GM19239 (cell line): ENCODE results near the gene PTPN5.

ENCODE experiments used
- DNase-seq: peaks from one replicate; pipeline ENCODE4 v3.0.0; 2011; ENCODE audit warnings: low spot score; ENCODE audit not compliant: insufficient read length
- FAIRE-seq: peaks from 2 replicates; lab custom pipeline; 2011; peaks lifted over from hg19 to GRCh38; lab: Jason Lieb, UNC

Gene PTPN5

DNA sequence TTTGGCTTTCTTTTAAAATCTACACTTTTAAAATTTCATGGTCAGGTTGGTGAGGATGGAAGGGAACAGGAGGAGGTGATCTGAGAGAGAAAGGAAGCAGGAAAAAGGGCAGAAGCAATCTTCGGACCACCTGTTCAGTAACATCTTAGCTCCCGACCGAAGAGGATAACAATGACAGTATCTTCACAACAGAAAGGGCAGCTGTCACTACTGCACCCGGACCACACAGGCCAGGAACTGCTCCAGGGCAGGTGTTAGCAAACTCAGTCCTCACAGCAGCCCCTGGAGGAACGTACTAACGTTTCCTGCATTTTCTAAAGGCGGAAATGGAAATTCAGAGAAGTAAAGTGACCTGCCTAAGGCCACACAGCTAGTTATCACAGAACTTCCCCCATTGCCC is 16.8 kb downstream of the PTPN5 start:
- FAIRE-seq (no peak), DNase-seq (no peak)

DNA sequence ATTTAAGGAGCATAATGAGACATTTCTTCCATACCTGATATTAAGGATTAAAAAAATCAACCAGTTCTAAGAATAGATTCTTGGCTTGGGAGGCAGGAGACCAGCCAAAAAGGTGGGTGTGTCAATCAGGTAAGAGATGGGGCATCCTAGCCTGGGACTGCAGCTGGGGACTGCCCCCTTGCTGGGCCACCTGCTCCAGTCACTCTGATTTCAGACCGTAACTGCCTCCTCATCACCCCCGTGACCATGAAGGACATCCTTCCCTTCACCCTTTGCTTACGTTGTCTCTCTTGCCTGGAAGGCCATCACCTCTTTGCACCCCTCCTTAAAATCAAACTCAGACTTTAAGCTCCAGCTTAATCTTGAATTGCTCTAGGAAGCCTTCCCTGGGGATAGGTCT is 17.9 kb downstream of the PTPN5 start:
- no peak for FAIRE-seq
- no peak for DNase-seq

DNA sequence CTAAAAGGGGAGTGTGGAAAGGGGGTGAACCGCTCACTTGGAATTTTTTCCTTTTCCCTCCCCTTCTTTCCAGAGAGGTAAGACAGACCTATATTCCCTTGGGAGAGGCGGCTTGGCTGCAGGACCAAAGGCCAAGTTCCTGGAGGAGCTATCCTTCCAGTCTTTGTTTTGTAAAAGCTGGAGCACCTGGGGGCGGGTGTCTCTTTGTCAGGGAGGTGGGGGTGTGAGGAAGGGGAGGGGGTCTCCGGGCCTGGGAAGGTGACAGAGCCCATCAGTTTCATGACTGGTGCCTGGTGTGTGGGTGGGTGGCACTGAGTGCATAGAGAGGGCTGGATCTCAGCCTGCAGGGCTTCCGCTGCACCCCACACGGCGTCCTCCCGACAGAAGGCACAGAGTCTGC is 18.5 kb downstream of the PTPN5 start:
- FAIRE-seq (no peak), DNase-seq (no peak)

DNA sequence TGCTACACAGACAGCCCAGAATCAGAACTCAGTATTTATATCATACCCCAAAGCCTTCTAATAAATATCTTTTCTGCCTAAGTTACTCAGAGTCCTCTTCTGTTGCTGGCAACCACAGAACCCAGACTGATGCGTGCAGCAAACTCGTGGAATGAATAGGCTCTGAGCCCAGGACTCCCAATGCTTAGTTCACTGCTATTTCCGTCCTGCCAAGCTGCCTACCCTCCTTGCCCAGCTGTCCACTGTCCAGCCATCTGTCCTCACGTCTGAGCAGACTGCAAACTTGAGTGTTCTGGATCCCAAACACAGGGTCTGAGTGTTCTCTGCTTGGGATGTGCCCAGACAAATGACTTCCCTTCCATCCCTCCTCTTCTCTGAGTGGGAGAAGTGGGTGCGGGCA is 19.4 kb downstream of the PTPN5 start:
- DNase-seq (no peak), FAIRE-seq (no peak)

DNA sequence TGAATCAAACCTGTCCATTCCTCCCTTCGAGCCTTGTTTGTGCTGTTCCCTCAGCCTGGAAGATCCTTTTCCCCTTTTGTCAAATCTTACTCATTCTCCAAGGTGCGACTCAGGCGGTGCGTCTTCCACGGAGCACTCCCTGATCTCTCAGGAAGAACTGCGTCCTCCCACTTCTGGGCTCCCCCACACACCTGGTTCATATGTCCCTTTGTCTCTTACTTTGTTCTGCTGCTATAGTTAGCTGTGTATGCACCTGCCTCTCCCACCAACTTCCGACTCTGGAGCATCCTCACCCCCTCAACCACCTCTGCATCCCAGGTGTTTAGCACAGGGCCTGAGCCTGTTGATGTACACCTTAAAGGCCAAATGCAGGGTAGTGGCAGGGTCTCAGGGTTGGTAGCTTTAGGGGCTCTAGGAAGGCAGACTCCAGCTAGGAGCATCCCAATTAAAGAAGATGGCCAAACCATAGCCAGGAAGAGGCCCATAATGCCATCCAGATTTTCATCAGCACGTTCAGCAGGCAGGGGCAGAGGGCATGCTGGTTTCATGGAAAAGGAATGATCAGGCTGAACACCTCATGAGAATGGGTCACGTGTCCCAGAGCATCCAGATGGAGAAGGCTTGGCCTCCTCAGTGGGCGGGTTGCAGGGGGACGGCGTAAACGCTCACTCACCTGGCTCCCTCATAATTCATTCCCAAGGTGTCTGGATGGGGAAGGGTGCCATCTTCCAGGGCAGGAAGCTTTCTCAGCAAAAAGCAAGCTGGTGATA is 20.1 kb downstream of the PTPN5 start:
- DNase-seq (no peak), FAIRE-seq (no peak)

DNA sequence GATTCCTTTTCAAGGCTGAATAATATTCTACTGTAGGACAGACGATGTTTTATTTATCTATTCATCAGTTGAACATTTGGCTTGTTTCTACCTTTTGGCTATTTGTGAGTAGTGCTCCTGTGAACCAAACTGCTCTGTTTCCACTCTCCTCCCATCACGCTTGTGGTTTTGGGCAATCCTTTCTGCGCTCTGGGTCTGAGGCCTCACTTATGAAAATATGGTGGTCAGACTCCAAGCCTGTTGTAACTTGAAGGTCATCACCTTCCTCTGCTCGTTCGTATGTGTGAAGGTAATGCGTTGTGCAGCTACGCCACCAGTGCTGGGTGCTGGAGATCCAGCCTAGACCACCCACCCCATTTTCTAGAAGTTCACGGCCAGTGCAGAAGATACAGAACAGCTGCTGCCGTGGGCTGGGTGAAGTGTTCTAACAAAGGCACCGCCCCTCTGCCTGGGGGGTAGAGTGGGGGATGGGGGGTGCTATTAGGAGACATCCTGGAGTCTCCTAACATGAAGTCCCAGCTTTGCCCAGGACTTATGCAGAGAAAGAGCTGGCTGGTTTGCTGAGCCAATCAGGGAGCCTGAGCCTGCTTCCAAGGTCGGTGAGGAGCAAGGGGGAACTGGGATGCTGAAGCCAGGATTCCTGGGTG is 21.0 kb downstream of the PTPN5 start:
- no peak for DNase-seq
- FAIRE-seq: peak; percentile 69

DNA sequence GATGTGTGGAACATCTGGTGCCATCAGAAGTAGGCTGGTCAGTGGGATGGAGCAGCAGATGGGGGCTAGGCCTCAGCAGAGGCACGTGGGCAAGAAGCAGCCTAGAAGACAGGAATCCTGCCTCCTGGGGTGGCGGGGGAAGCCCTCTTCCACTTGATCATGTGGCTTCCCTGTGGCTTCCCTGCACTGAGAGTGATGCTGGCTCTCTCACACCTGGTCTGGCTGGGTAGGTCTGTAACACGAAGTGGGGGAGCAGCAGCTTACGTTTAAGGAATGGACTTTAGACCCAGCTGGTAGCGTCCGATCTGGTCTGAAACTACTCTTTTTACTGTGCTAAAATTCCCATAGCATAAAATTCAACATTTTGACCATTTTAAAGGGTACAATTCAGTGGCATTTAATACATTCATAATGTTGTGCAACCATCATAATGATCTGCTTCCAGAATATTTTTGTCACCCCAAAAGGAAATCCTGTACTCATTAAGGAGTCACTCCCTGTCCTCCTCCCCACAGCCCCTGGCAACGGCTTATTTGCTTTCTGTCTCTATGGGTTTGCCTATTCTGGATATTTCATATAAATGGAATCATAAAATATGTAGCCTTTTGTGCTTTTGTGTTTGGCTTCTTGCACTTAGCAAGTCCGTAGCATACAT is 21.7 kb downstream of the PTPN5 start:
- no peak for DNase-seq
- FAIRE-seq: peak; percentile 26

DNA sequence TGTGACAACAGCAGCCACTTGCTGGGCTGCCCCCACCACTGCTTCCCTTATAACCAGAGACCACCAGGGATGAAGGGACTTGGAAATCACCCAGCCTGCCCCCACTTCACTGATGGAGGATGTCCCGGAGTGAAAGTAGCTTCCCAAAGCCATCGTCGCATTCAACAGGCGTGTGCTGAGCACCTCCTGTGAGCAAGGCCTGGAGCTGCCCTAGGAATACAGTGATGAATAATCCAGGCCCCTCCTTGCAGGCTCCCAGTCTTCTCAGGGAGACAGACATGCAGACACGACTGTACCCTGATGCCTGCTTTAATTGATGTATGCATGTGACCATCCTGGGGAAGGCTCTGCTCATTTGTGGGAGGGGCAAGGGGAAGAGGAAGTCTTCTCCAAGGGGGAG is 22.6 kb downstream of the PTPN5 start:
- FAIRE-seq (peak; percentile 23), DNase-seq (no peak)

DNA sequence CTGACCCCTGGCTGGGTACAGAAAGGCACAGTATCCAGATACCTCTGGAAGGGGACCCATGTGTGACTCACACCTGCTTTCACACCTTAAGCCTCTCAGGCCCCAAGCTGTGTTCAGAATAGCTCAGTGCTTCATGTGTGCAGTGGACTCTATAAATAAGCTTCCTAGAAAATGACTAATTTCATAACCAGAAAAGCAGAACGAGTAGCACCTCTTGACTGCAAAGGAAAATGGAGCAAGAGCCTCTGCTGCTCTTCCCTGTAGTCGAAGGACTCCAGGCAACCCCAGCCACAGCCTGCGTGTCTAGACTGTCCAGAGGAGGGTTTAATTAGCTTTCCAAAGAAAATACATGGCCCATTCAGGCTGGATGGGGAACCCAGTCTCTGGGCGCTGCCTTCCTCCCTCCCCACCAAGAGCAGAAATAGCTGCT is 23.1 kb downstream of the PTPN5 start:
- FAIRE-seq: peak; percentile 97
- DNase-seq: peak; percentile 50

DNA sequence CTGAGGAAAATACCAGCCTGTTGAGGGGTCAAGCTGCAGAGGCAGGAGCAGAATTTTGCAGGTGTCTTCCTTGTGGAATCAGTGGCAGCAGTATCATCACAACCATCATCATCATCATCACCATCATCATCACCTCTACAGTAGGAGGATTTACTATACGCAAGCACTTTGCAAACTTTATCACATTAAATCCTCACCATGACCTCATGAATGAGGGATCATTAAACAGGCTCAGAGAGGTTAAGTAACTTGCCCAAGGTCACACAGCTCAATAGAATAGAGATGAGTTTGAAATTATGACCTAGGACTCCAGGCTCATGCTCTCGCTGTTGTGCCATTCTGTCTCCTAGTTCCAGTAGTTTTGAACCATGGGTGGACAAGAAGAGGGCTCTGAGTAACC is 25.6 kb downstream of the PTPN5 start:
- DNase-seq (no peak), FAIRE-seq (no peak)

DNA sequence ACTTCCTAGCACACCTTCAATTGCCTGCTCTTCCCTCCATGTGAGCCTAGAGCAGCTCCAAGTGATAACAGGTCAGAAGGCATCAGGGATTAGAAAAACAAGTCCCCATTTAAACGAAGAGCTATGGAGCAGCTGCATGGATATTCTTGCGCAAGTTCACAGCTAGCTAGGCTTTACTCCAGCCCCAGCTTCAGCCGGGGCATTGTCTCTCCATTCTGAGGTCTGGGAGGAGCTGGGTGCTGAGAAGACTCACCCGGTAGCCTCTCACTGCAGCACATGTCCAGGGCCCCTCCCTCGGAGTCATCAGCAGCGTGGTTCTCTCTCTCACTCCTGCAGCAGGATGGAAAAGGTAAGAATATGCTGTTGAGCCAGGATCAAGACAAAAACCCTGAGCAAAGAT is 26.0 kb downstream of the PTPN5 start:
- no peak for DNase-seq
- no peak for FAIRE-seq

DNA sequence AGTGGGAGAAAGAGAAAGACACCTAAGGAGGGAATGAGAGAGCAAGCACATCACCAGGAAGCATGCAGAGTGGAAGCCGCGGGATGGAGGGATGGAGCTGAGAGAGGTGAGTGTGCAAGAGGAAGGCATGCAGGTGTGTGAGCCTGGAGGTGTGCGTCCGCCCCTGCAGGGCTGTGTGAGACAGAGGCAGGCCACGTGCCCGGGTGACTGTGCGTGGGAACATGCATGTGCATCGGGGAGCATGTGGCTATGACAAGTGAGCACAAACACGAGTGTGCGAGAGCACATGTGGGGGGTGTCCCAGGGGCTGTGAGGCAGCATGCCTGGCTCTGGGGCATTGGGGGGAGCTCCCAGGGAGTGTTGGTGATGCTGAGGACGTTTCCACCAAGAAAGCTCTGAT is 29.9 kb downstream of the PTPN5 start:
- no peak for FAIRE-seq

DNA sequence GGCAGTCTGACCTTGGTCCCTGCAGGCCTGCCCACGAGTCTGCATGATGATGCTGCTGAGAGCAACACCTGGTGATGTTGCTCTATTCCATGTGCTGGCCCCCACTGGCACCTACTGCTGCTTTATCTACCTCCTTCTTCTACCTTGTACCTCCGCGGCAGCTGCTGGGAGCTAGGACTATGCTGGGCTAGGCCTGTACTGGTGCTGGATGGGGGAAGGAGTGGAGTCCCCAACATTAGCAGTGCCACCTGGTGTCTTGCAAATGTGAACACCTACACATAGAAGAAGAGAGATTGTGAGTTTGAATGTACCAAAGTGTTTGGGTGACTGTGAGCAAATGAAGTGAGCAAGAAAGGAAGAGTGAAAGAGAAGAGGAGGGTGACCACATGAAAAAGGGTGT is 30.5 kb downstream of the PTPN5 start:
- no peak for FAIRE-seq
- DNase-seq: no peak

More for the DNA sequence above, 29.9 kb downstream of the PTPN5 start:
- no peak for DNase-seq

DNA sequence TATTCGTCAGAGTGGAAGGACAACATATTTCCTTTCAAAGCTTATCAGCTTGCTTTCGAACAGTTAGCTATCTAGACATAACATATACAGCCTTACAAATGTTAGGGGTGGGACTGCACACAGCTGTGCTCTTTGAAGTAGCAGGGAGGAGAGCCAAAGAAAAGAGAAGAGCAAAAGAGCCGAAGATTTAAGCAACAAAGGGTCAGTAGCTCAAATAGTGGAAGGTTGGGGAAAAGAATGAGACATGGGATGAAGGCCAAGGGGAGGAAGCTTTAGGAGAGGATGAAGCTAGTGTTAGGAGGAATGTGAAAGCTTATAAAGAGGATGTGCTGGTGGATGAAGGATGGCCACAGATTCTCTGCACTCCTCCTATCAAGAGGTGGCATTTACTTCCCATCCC is 33.8 kb downstream of the PTPN5 start:
- no peak for FAIRE-seq
- DNase-seq: no peak

DNA sequence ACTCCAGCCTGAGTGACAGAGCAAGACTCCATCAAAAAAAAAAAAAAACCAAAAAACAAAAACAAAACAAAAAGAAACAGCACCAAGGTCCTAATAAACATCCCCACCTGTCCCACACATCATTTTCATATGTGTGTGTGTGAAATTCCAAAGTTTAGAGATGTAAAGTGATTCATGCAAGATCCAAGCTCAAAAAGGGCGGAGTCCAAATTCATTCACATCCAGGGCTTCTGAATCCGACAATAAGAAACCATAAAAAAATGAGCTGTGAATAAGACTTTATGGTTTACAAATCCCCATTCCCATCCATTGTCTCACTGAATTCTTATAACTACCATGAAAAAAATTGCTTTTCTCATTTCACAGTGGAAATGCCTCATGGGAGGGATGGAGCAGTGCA is 34.7 kb downstream of the PTPN5 start:
- no peak for FAIRE-seq
- no peak for DNase-seq

DNA sequence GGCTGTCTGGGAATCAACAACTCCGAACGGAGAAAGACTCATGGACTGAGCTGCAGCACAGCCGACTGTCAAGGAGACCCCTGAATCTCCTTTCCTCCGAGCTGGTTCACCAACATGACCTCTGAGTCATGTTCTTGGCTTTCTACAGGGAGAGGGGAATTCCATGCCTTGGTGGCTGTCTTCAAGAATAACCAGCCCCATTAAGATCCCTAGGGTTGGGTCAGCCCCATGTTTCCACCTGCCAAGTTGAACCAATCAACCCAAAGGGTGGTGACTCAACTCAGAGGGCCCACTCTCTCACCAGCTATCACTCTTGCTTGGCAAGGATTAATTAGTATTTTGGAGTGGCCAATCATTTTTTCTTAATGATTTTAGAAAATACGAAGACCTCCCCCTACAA is 37.3 kb downstream of the PTPN5 start:
- no peak for FAIRE-seq
- DNase-seq: no peak

DNA sequence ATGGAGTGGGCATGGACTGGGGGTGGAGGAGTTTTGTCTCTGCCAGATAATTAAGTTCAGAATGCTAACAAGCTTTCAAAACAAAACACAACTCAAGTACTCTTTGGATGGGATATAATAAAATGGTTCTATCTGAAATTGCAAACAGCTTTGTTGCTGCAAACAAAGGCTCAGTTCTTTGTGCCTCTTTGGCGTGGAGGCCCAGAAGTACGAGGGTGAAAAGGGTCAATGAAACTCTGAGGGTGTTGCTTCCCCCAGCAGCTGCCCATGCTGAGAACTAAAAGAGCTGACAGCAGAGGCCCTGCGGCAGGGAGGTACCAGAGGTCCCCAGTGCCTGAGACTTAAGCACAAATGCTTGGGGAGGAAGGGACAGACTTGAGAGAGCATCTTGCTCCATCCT is 39.1 kb downstream of the PTPN5 start:
- no peak for DNase-seq
- FAIRE-seq: no peak

DNA sequence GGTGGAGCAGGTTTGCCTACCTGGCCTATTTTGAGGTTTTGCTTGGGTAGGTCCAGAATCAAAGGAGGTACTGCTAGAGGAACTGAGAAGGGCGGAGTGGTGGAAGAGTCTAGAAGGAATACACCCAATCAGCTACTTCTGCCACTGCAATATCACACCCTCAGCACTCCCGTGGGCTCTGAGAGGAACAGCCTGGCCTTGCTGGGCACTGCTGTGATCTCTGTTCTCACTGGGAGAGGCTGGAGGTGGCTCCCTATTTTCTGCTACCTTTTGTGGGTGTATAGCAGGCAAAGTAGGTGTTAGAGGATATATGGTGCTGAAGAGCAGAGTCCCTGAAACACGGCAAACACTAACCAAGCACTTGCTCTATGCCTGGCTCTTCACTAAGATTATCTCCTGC is 40.7 kb downstream of the PTPN5 start:
- FAIRE-seq: no peak
- DNase-seq: no peak

DNA sequence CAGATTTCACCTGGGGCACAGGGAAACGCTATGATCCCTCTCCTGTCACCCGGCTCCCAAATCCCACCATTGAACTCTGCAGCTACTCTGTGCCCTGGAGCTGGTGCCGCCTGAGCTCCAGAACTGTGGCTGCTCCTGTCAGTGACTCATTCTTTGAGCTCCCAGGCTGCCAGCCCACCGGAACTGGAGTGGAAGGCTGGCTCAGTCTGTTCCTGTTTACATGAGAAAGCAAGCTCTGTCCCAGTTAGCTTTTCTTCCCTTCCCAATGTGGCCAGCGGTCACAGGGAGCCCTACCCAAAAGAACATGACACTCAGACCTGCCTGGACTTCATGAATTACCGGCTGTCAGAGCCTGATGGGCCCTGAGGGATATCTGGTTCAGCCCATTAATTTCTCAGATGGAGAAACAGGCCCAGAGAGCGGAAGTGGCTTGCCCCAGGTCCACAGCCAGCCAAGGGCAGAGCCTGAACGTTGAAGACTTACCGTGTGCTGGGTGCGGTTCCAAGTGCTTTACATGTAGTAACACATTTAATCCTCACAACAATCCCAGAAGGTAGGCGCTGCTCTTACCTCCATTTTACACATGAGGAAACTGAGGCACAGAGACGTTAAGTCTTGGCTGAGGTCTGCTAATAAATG is 41.8 kb downstream of the PTPN5 start:
- FAIRE-seq: no peak
- DNase-seq: no peak

DNA sequence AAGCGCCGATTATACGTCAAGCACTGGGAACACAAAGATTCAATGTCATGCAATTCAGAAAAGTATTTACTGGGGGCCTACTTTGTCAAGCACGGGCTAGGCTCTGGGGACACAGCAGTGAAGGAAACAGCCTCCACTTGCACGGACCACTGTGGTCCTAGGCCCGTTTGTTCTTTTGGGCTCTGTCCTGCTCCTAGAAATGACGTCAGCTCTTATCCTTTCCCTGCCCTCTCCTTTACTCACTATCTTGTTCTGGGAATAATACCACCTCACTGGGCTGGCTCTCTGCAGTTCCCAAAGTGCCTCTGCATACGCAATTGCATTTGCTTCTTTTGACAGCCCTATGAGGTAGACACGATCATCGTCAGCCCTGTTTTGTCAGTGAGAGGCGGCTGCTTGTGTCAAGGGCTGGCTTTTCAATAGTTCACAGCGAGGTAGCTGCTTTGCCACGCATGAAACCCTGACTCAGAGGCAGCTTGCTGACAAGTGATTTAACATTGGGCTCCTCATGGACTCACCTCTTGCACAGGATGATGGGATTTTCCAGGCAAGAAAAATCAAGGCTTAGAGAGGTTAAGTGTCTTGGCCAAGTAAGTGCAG is 42.7 kb downstream of the PTPN5 start:
- FAIRE-seq (no peak), DNase-seq (no peak)

DNA sequence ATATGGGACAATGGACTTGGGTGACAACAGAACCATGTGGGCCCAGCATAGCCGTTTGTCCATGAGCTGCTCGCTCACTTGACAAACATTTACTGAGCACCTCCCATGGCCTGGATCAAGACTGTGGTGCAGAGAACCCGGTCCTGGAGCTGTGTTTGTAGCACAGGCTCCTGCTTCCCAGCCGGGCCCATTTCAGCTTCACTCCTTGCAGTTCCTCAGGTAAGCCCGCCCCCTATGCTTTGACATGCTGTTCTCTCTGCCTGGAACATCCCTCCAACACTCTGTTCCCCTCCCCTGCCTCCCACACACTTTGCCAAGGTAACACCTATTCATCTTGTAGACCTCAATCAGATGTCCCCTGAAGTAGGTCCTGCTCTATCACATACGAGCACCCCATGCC is 46.3 kb downstream of the PTPN5 start:
- no peak for DNase-seq
- no peak for FAIRE-seq
